ENCODE data around the gene KLF2. TPM values are rescaled to one million over a fixed set of nuclear protein-coding genes. Genes with fewer than 3 reads are reported as not detected.
"Not testable (repeated sequence)": the region's sequence is repeated elsewhere in the genome, so short reads cannot be mapped to it uniquely, and the experiment has no call there.

Gene KLF2
- total RNA-seq, 1 experiment from 2014 or later: 1.9 TPM

- Histone ChIP-seq H3K27ac (ENCODE audit: low read depth, low read length, poor library complexity, severe bottlenecking) (no peak overlapping the region), H3K4me3 (ENCODE audit: low read depth, low read length, poor library complexity, severe bottlenecking) (no peak overlapping the region), H3K36me3 (ENCODE audit: insufficient read depth, low read length, poor library complexity, severe bottlenecking) (no peaks in the 10 kb centered on the region), H3K9me3 (ENCODE audit: low read depth, low read length, poor library complexity, severe bottlenecking) (no peaks in the 10 kb centered on the region), H3K4me1 (ENCODE audit: insufficient read depth, low read length, poor library complexity, severe bottlenecking) (no peaks in the 10 kb centered on the region), H3K27me3 (replicated peaks; ENCODE audit: insufficient read depth, low read depth, low read length, poor library complexity) (no peaks in the 10 kb centered on the region)
- POLR2A ChIA-PET (ENCODE audit: low non-redundant PET): no interaction called here
- no TSS peak for BruUV-seq (replicated peaks)
- intact Hi-C loops (cut with micrococcal nuclease; ENCODE audit: unreplicated experiment): no loop called here
- TF ChIP-seq EZH2 (IDR thresholded peaks at IDR 0.05; ENCODE audit: borderline replicate concordance, low read depth, low read length, poor library complexity, severe bottlenecking) (no peak), CTCF (conservative IDR thresholded peaks at IDR 0.05; ENCODE audit: low read depth, low read length) (no peak)
- DNase-seq (ENCODE audit: low spot score): no peak
- CTCF ChIA-PET: no interaction called here
Measured at GRCh38 chr19:16301999-16302694, 22.5 kb upstream of the KLF2 start.

- Histone ChIP-seq H3K4me1 (ENCODE audit: insufficient read depth, low read length, poor library complexity, severe bottlenecking) (no peaks in the 10 kb centered on the region), H3K36me3 (ENCODE audit: insufficient read depth, low read length, poor library complexity, severe bottlenecking) (no peaks in the 10 kb centered on the region), H3K27me3 (replicated peaks; ENCODE audit: insufficient read depth, low read depth, low read length, poor library complexity) (no peaks in the 10 kb centered on the region), H3K27ac (ENCODE audit: low read depth, low read length, poor library complexity, severe bottlenecking) (no peak overlapping the region), H3K9me3 (ENCODE audit: low read depth, low read length, poor library complexity, severe bottlenecking) (no peaks in the 10 kb centered on the region), H3K4me3 (ENCODE audit: low read depth, low read length, poor library complexity, severe bottlenecking) (no peak overlapping the region)
- ChIA-PET POLR2A (ENCODE audit: low non-redundant PET) (no interaction called here), CTCF (no interaction called here)
- DNase-seq (ENCODE audit: low spot score): no peak
- intact Hi-C loops (cut with micrococcal nuclease; ENCODE audit: unreplicated experiment): no loop called here
- no peak for TF ChIP-seq CTCF (conservative IDR thresholded peaks at IDR 0.05; ENCODE audit: low read depth, low read length)
- no peak for TF ChIP-seq EZH2 (IDR thresholded peaks at IDR 0.05; ENCODE audit: borderline replicate concordance, low read depth, low read length, poor library complexity, severe bottlenecking)
- BruUV-seq (replicated peaks): no TSS peak
Measured at GRCh38 chr19:16303755-16304154, 20.9 kb upstream of the KLF2 start.

GRCh38 chr19:16304511-16304910, 20.1 kb upstream of the KLF2 start:
- DNase-seq (ENCODE audit: low spot score); H3K36me3 ChIP-seq (ENCODE audit: insufficient read depth, low read length, poor library complexity, severe bottlenecking); H3K4me1 ChIP-seq (ENCODE audit: insufficient read depth, low read length, poor library complexity, severe bottlenecking); intact Hi-C loops (cut with micrococcal nuclease; ENCODE audit: unreplicated experiment); H3K9me3 ChIP-seq (ENCODE audit: low read depth, low read length, poor library complexity, severe bottlenecking); POLR2A ChIA-PET (ENCODE audit: low non-redundant PET); CTCF ChIA-PET; H3K27ac ChIP-seq (ENCODE audit: low read depth, low read length, poor library complexity, severe bottlenecking); H3K4me3 ChIP-seq (ENCODE audit: low read depth, low read length, poor library complexity, severe bottlenecking); BruUV-seq (replicated peaks); H3K27me3 ChIP-seq (replicated peaks; ENCODE audit: insufficient read depth, low read depth, low read length, poor library complexity): not testable (repeated sequence)

- H3K27me3 ChIP-seq (replicated peaks; ENCODE audit: insufficient read depth, low read depth, low read length, poor library complexity); H3K36me3 ChIP-seq (ENCODE audit: insufficient read depth, low read length, poor library complexity, severe bottlenecking); H3K4me3 ChIP-seq (ENCODE audit: low read depth, low read length, poor library complexity, severe bottlenecking); intact Hi-C loops (cut with micrococcal nuclease; ENCODE audit: unreplicated experiment); H3K9me3 ChIP-seq (ENCODE audit: low read depth, low read length, poor library complexity, severe bottlenecking); DNase-seq (ENCODE audit: low spot score); BruUV-seq (replicated peaks); H3K27ac ChIP-seq (ENCODE audit: low read depth, low read length, poor library complexity, severe bottlenecking); H3K4me1 ChIP-seq (ENCODE audit: insufficient read depth, low read length, poor library complexity, severe bottlenecking); POLR2A ChIA-PET (ENCODE audit: low non-redundant PET); CTCF ChIA-PET: not testable (repeated sequence)
Measured at GRCh38 chr19:16305060-16305459, 19.6 kb upstream of the KLF2 start.

All from A673 (cell line).